GM18867 (cell line): ENCODE measurements around the gene SPHKAP.
"Not testable (repeated sequence)": the region's sequence is repeated elsewhere in the genome, so short reads cannot be mapped to it uniquely, and the experiment has no call there.

ENCODE experiments used
- ATAC-seq: cut with Tn5 transposase; IDR thresholded peaks from one replicate; pipeline ENCODE4 v1.9.1; 2021; ENCODE audit warnings: mild to moderate bottlenecking, moderate library complexity; ENCODE audit not compliant: unreplicated experiment

The SPHKAP gene

DNA sequence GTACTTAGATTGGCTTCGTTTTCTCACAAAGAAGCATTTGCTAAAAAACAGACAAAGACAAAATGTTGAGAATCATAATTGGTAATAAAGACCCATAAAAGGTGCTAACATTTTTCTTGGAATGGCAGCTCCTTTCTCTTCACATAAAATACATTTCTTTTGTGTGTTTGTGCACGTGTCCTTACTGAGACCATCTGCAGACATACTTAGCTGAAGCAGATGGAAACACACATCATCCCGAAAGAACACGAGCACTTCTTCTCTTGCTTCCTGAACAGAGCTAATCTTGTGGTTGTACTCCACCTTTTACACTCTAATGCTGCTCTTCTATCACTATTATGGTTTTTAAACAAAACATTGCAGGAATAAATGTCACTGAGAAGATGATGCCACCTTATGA lies 142.5 kb downstream of the SPHKAP start:
- no peak for ATAC-seq

DNA sequence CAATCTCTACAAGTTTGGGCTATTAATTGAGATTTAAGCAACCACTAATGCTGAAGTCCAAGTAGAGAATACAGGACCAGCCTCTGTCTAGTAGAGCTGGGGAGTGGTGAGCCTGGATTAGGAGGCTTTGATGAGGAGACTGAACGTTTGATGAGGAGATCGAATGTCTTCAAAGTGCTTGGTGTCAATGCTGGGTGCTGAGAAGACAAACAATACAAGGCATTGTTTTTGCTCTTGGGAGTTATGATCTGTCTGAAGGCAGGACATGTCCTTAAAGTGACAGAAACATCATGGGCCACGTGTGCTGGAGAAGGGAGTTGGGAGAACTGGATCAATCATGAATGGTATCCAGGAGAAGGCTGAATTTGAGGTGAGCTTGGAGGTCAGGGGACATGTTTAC lies 143.6 kb downstream of the SPHKAP start:
- no peak for ATAC-seq

DNA sequence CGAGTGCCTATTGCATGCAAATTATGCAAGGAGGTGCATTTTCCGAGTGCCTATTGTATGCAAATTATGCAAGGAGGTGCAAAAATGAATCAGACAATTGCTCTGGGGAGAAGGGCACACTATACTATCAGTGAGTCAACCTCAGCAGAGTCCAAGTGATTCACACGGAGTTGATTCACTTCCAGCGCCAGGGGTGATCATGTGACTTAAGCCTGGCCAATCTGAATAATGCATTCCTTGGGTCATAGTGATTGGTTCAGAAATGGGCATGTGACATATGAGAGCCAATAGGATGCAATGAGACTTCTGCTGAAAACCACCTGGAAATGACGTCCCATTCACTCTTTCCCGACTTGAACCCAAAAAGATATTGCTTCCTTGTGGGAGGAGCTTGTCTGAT lies 157.9 kb downstream of the SPHKAP start:
- no peak for ATAC-seq

DNA sequence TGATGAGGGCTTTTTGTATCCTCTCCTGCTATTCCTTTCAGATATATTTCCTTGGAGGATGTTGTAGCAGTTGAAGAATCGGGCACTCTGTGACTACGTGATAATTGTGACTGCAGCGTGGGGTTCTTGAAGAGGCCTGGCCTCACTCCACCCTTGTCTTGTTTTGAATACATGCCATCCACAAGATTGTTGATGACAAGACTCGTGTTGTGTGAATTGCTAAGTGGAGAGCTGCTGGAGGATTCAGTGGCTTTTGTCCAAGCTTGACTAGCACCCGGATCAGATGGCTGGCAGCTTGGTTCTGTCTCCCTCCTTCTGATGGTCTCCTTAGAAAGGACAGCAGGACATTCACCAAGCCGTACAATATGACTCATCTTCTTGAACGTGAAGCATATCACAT lies 163.2 kb downstream of the SPHKAP start:
- no peak for ATAC-seq

DNA sequence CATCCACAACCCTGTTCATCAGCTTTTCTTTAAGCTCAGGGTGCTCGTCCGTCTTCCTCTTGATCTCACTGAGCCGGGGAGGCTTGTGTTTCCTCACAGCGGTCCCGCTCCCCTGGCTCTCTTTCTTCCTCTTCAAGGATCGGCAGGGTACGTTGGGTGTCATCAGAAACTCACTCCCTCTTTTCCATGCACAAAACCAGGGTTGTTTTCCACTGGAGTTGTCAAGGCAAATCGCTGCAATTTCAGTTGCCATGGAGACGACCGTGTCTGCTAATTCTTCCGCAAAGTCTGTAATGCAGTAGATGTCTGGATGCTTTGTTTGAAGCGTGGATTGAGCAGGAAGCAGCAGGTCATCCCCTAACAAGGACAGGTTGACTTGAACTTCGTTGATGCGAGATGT lies 163.7 kb downstream of the SPHKAP start:
- no peak for ATAC-seq

- peak; percentile 69 for ATAC-seq
These were observed 165.1 kb downstream of the SPHKAP start for GRCh38 chr2:228016402-228016801.

DNA sequence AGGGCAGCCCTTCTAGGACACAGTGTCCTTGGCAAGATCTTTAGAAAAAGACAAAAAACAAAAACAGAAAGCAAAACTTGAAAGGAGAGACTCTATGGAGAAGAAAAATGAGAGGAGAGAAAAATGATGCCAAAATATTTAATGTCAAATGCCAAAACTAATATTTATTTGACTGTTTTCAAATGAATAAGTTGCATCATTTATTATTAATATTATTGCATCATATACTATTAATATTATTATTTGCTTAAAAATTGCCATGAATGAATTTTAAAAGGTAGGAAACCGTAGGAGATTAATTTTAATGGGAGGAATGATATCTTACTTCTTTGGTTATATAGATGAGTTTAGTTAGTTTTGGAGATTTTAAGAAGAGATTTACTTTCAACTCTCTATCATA lies 165.7 kb downstream of the SPHKAP start:
- ATAC-seq: no peak

- no peak for ATAC-seq
These were observed 185.1 kb downstream of the SPHKAP start for GRCh38 chr2:227996366-227996765.

GRCh38 chr2:227990937-227991336 lies 190.6 kb downstream of the SPHKAP start:
- no peak for ATAC-seq

DNA sequence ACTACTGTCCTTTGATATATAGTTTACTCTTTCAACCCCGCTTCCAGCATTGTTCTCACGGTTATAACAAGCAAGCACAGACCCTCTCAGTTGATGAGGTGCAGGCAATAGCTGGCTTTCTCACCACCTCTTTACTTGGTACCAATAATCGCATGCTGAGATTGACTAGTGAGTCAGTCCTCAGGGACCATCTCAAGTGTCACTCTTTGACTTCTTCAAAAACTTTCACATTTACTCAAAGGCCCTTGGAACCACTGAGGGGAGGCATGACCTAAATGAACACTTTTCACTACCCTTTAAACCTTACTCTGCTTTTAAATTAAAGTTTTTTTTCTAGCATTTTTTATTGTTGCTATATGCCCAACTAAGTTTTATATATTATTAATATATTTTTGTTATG lies 208.2 kb downstream of the SPHKAP start:
- no peak for ATAC-seq

DNA sequence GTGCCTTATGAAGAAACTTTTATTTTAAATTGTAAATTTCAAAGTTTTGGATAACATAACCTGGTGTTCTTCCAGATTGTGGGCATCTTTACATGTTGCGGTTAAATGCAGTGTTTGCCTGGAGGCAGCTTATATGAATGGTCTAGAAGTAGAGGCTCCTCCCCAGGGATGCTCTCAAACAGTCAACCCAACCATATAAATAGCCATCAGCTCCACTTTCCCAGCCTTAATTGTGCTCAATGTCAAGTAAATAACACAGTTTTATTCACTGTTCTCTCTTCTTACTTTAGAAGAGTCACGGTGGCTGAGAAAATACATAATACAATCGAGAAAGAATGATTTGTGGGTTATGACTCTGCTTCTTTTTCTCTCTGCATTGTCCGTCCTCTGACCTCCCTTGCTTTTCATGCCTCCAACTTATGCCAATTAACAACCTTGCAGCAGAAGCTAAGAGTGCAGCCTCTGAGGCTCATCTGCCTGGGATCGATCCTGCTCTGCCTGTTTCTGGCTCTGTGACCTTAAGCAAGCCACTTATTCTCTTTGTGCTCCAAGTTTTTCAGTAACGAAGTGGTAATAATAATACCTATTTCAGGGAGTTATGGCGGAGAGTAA lies 209.8 kb downstream of the SPHKAP start:
- no peak for ATAC-seq

GRCh38 chr2:227960317-227960716 lies 221.2 kb downstream of the SPHKAP start:
- ATAC-seq: no peak

GRCh38 chr2:227942965-227943364 lies 238.5 kb downstream of the SPHKAP start:
- ATAC-seq: no peak

- peak; percentile 52 for ATAC-seq
These were observed 239.5 kb downstream of the SPHKAP start for GRCh38 chr2:227942021-227942420.

DNA sequence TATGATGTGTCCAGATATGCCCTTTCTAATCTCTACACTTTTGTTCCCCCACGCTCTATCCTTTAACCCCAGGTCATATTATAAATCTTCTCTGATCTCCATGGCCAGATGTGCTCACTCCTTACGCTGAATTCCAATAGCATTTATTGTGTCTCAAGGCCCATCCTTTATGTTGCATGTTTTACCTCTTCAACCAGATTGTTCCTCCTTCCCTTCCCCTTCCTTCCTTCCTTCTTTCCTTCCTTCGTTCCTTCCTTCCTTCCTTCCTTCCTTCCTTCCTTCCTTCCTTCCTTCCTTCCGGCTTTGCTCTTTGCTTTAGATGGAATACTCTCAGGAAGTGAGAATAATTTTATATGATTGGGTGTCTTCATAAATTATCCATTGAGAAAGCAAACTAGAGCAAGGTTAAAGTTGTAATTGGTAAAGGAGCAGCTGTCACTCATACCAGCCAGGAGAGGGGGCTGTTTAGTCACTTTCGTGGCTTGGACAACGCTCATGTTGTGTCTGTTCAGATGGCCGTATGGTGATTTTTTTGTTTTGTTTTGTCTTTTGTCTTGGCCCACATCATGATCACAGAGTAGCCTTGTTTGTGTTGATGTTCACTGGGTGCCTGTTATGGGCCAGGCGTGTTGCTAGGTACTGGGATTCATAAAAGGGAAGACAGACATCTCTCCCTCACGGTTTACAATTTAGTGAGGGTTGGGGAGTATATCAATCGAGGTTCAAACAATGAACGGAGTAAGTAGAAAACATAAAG lies 242.0 kb downstream of the SPHKAP start:
- ATAC-seq: peak; percentile 73

GRCh38 chr2:227936249-227936648 lies 245.2 kb downstream of the SPHKAP start:
- ATAC-seq: not testable (repeated sequence)

GRCh38 chr2:227933884-227934283 lies 247.6 kb downstream of the SPHKAP start:
- ATAC-seq: no peak

DNA sequence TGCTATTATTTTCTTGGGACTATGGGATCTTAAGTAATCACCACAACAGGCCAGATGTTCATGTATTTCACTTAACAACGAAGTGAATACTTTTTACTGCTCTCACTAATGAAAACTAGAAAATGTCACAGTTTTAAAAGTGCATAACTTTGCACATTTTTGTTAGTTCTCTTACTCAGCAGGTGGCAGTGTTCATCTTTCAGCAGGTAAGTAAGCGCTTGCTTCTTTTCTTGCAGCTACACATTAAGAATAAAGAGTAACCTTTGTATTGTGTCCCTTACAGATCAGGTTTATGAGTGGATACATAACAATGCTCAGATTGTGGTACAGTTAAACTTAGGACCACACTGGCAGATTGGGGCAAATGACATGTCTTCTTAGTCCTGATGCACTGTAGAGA lies 249.1 kb downstream of the SPHKAP start:
- ATAC-seq: peak; percentile 27

GRCh38 chr2:227932001-227932400 lies 249.5 kb downstream of the SPHKAP start:
- ATAC-seq: peak; percentile 55
